Spleen (tissue), 7 donors: ENCODE data around the gene SPATA31D3.

Source experiments
- CTCF ChIP-seq, 11 experiments: fragments of 200-600 bp in 7 of 11; fragments of 450-650 bp in 4 of 11; sonication (generic) in 4 of 11; IDR thresholded peaks in 8 of 11; conservative IDR thresholded peaks in 3 of 11; 1 replicate in 7 of 11; 2 replicates in 4 of 11; pipeline versions ENCODE4 v1.4.0 to v1.8.0; 2016 to 2021; ENCODE audit warnings: antibody characterized with exemption in 11 of 11, inconsistent platforms in 4 of 11, mild to moderate bottlenecking in 1 of 11
- POLR2AphosphoS5 ChIP-seq, 3 donors: sonication (generic); formaldehyde crosslinking; IDR thresholded peaks; one replicate each; pipeline ENCODE4 v1.5.1; 2017; ENCODE audit warnings: antibody characterized with exemption in 3 of 3
- donor health status: DM: no; HTN: no; CAD: no; lungs with moderate emphysema.
- donor health status: DM: no; HTN: no; CAD: no.
- donor health status: DM: no; HTN: no; CAD: no.

- TF ChIP-seq CTCF (IDR thresholded peaks at IDR 0.05 in 8 of 11, conservative IDR thresholded peaks at IDR 0.05 in 3 of 11) (no peak), POLR2AphosphoS5 (IDR thresholded peaks at IDR 0.05) (no peak)
Observed at GRCh38 chr9:81955625-81956024, 12.3 kb downstream of the SPATA31D3 start.
